Neural progenitor cell (in vitro differentiated cells): ENCODE data around the gene WHAMM. TPM values are rescaled to one million over a fixed set of nuclear protein-coding genes. Genes with fewer than 3 reads are reported as not detected.

Experiments used
- DNase-seq: peaks from one replicate; pipeline ENCODE4 v3.0.0-alpha.2; 2016; ENCODE audit warnings: low spot score
- H2AFZ ChIP-seq: fragments of 200-600 bp; sonication (generic); replicated peaks from 2 replicates; pipeline ENCODE4 v1.6.1; 2016; ENCODE audit warnings: antibody characterized with exemption
- H3F3A ChIP-seq: fragments of 200-600 bp; sonication (generic); 2 replicates; pipeline ENCODE4 v1.6.1; 2016; ENCODE audit warnings: antibody characterized with exemption, low read depth
- H3K27ac ChIP-seq: fragments of 200-600 bp; sonication (generic); 2 replicates; pipeline ENCODE4 v1.5.1; 2016; ENCODE audit warnings: mild to moderate bottlenecking
- H3K27me3 ChIP-seq: fragments of 200-600 bp; sonication (generic); 2 replicates; pipeline ENCODE4 v1.6.1; 2016; ENCODE audit warnings: mild to moderate bottlenecking, moderate library complexity
- H3K36me3 ChIP-seq: fragments of 200-600 bp; sonication (generic); 2 replicates; pipeline ENCODE4 v1.5.1; 2016
- H3K4me1 ChIP-seq: fragments of 200-600 bp; sonication (generic); 2 replicates; pipeline ENCODE4 v1.6.1; 2016; ENCODE audit warnings: mixed run types
- H3K4me2 ChIP-seq: fragments of 200-600 bp; sonication (generic); 2 replicates; pipeline ENCODE4 v1.6.1; 2016
- H3K4me3 ChIP-seq: fragments of 200-600 bp; sonication (generic); 2 replicates; pipeline ENCODE4 v1.5.1; 2016
- H3K79me2 ChIP-seq: fragments of 200-600 bp; sonication (generic); 2 replicates; pipeline ENCODE4 v1.6.1; 2016; ENCODE audit warnings: low read depth
- H3K9ac ChIP-seq: fragments of 200-600 bp; sonication (generic); 2 replicates; pipeline ENCODE4 v1.6.1; 2016
- H3K9me3 ChIP-seq: fragments of 200-600 bp; sonication (generic); 2 replicates; pipeline ENCODE4 v1.5.1; 2016; ENCODE audit warnings: low read depth
- H4K20me1 ChIP-seq: fragments of 200-600 bp; sonication (generic); 2 replicates; pipeline ENCODE4 v1.6.1; 2016; ENCODE audit warnings: low read depth
- H3K27ac Mint-ChIP-seq: 3 replicates; pipeline ENCODE4 v1.8.0; 2021; ENCODE audit warnings: mixed read lengths
- H3K27me3 Mint-ChIP-seq: 2 replicates; pipeline ENCODE4 v1.8.0; 2022; ENCODE audit warnings: low read depth, mild to moderate bottlenecking, inconsistent platforms, moderate library complexity, mixed read lengths; ENCODE audit not compliant: insufficient read depth
- H3K36me3 Mint-ChIP-seq: 3 replicates; pipeline ENCODE4 v1.8.0; 2021; ENCODE audit warnings: mixed read lengths
- H3K4me1 Mint-ChIP-seq: 3 replicates; pipeline ENCODE4 v1.8.0; 2021; ENCODE audit warnings: mixed read lengths
- H3K4me3 Mint-ChIP-seq: 3 replicates; pipeline ENCODE4 v1.8.0; 2021; ENCODE audit warnings: mild to moderate bottlenecking, moderate library complexity, mixed read lengths
- H3K9me3 Mint-ChIP-seq: 3 replicates; pipeline ENCODE4 v1.8.0; 2020; ENCODE audit warnings: mixed read lengths
- CTCF ChIP-seq: fragments of 200-600 bp; sonication (generic); IDR thresholded peaks from 2 replicates; pipeline ENCODE4 v1.5.1; 2017; ENCODE audit warnings: antibody characterized with exemption, mild to moderate bottlenecking
- EZH2 ChIP-seq: fragments of 200-600 bp; sonication (generic); IDR thresholded peaks from 2 replicates; pipeline ENCODE4 v1.6.1; 2017; ENCODE audit warnings: antibody characterized with exemption, mild to moderate bottlenecking, moderate library complexity
- EZH2phosphoT487 ChIP-seq: fragments of 200-600 bp; sonication (generic); IDR thresholded peaks from 2 replicates; pipeline ENCODE4 v1.6.1; 2017; ENCODE audit warnings: antibody characterized with exemption
- total RNA-seq: library from RNA; depleted of rRNA; stranded (reverse); fragments of >200 nt; gene quantifications from 2 replicates; pipeline ENCODE4 v1.2.3, GENCODE V29; 2015; ENCODE audit warnings: low replicate concordance

Gene WHAMM
- total RNA-seq, 1 donor from 2014 or later = 1.9 TPM

- Mint-ChIP-seq H3K27ac (no peak overlapping the region), H3K27me3 (peaks cover 7% of the 10 kb centered on the region), H3K36me3 (no peaks in the 10 kb centered on the region), H3K4me3 (no peak overlapping the region), H3K4me1 (no peaks in the 10 kb centered on the region), H3K9me3 (no peaks in the 10 kb centered on the region)
- H3K9ac ChIP-seq = no peak overlapping the region
- no peaks in the 10 kb centered on the region for H3K4me1 ChIP-seq
- H3F3A ChIP-seq = no peaks in the 10 kb centered on the region
- H2AFZ ChIP-seq = no peak overlapping the region
- no peak for DNase-seq
- no peaks in the 10 kb centered on the region for H4K20me1 ChIP-seq
- TF ChIP-seq EZH2 = no peak
- no peak for TF ChIP-seq EZH2phosphoT487
- TF ChIP-seq CTCF = no peak
- H3K4me3 ChIP-seq = no peak overlapping the region
- H3K9me3 ChIP-seq = no peaks in the 10 kb centered on the region
- no peaks in the 10 kb centered on the region for H3K79me2 ChIP-seq
- H3K36me3 ChIP-seq = no peaks in the 10 kb centered on the region
- H3K27ac ChIP-seq = no peak overlapping the region
- no peak overlapping the region for H3K4me2 ChIP-seq
- peaks cover 50% of the 10 kb centered on the region for H3K27me3 ChIP-seq
Measured at GRCh38 chr15:82799183-82799841, 10.1 kb upstream of the WHAMM start.

GRCh38 chr15:82802497-82802896, 6.9 kb upstream of the WHAMM start:
- Histone ChIP-seq H3K4me3 (no peak overlapping the region), H2AFZ (no peak overlapping the region), H3K36me3 (no peaks in the 10 kb centered on the region), H3K9ac (no peak overlapping the region), H3K4me2 (no peak overlapping the region), H3K79me2 (no peaks in the 10 kb centered on the region), H3K4me1 (no peaks in the 10 kb centered on the region), H3K27ac (no peak overlapping the region), H3K27me3 (peaks cover 63% of the 10 kb centered on the region), H3F3A (no peaks in the 10 kb centered on the region), H3K9me3 (no peaks in the 10 kb centered on the region), H4K20me1 (no peaks in the 10 kb centered on the region)
- no peak for TF ChIP-seq EZH2
- TF ChIP-seq CTCF = no peak
- TF ChIP-seq EZH2phosphoT487 = no peak
- no peak overlapping the region for H3K27ac Mint-ChIP-seq
- no peak overlapping the region for H3K4me3 Mint-ChIP-seq
- no peak for DNase-seq
- no peaks in the 10 kb centered on the region for H3K4me1 Mint-ChIP-seq
- no peaks in the 10 kb centered on the region for H3K36me3 Mint-ChIP-seq
- no peaks in the 10 kb centered on the region for H3K9me3 Mint-ChIP-seq
- H3K27me3 Mint-ChIP-seq = peaks cover 6% of the 10 kb centered on the region

GRCh38 chr15:82803793-82804574, 5.4 kb upstream of the WHAMM start:
- Mint-ChIP-seq H3K36me3 (no peaks in the 10 kb centered on the region), H3K27me3 (peaks cover 6% of the 10 kb centered on the region), H3K4me3 (peak overlapping the region; percentile 5), H3K4me1 (peaks cover 2% of the 10 kb centered on the region), H3K27ac (no peak overlapping the region), H3K9me3 (no peaks in the 10 kb centered on the region)
- H3K79me2 ChIP-seq = no peaks in the 10 kb centered on the region
- no peaks in the 10 kb centered on the region for H3K9me3 ChIP-seq
- H3K27ac ChIP-seq = no peak overlapping the region
- H3K36me3 ChIP-seq = no peaks in the 10 kb centered on the region
- H3K4me2 ChIP-seq = no peak overlapping the region
- no peak overlapping the region for H3K4me3 ChIP-seq
- H3F3A ChIP-seq = peaks cover 1% of the 10 kb centered on the region
- no peak for TF ChIP-seq EZH2
- TF ChIP-seq CTCF = no peak
- TF ChIP-seq EZH2phosphoT487 = no peak
- H4K20me1 ChIP-seq = no peaks in the 10 kb centered on the region
- H3K4me1 ChIP-seq = no peaks in the 10 kb centered on the region
- DNase-seq = no peak
- no peak overlapping the region for H2AFZ ChIP-seq
- H3K27me3 ChIP-seq = peaks cover 63% of the 10 kb centered on the region
- H3K9ac ChIP-seq = no peak overlapping the region
